GM12874 (cell line): ENCODE measurements around the gene KRTAP9-4.

Experiments used
- TF ChIP-seq, protein P1 (sequence below): IDR thresholded peaks from 2 replicates; pipeline ENCODE4 v1.5.1; 2011; ENCODE audit warnings: low read depth, mild to moderate bottlenecking, control low read depth, low read length, moderate library complexity; ENCODE audit not compliant: insufficient read depth

KRTAP9-4 gene

DNA sequence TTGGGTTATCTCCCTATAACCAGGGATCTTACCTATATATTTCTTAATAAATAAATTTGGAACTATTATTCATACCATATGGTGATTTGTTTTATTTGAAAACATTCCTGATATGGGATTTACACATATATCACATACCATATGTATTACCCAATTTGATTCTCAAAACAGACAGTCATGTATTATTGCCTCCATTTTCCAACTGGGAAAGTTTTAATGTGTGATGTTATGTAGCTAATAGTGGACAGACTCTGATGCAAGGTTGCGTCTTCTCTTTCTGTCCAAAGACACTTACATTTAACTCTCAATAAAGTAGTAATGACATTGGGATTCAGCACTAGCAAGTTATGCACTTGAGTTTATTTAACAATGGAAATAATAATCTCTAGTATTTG lies 6.8 kb downstream of the KRTAP9-4 start:
- TF ChIP-seq, protein P1, sequence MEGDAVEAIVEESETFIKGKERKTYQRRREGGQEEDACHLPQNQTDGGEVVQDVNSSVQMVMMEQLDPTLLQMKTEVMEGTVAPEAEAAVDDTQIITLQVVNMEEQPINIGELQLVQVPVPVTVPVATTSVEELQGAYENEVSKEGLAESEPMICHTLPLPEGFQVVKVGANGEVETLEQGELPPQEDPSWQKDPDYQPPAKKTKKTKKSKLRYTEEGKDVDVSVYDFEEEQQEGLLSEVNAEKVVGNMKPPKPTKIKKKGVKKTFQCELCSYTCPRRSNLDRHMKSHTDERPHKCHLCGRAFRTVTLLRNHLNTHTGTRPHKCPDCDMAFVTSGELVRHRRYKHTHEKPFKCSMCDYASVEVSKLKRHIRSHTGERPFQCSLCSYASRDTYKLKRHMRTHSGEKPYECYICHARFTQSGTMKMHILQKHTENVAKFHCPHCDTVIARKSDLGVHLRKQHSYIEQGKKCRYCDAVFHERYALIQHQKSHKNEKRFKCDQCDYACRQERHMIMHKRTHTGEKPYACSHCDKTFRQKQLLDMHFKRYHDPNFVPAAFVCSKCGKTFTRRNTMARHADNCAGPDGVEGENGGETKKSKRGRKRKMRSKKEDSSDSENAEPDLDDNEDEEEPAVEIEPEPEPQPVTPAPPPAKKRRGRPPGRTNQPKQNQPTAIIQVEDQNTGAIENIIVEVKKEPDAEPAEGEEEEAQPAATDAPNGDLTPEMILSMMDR, result no peak

DNA sequence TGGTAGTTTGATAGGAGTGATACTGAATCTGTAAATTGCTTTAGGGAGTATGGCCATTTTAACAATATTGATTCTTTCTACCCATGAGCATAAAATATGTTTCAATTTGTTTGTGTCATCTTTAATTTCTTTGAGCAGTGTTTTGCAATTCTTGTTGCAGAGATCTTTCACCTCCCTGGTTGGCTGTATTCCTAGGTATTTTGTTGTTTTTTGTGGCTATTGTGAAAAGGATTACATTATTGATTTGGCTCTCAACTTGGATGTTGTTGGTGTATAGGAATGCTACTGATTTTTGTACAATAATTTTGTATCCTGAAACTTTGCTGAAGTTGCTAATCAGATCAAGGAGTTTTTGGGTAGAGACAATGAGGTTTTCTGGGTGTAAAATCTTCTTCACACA lies 8.9 kb downstream of the KRTAP9-4 start:
- TF ChIP-seq, protein P1, result no peak

- TF ChIP-seq, protein P1, result no peak
Measured at GRCh38 chr17:41263212-41263611, 13.7 kb downstream of the KRTAP9-4 start.

DNA sequence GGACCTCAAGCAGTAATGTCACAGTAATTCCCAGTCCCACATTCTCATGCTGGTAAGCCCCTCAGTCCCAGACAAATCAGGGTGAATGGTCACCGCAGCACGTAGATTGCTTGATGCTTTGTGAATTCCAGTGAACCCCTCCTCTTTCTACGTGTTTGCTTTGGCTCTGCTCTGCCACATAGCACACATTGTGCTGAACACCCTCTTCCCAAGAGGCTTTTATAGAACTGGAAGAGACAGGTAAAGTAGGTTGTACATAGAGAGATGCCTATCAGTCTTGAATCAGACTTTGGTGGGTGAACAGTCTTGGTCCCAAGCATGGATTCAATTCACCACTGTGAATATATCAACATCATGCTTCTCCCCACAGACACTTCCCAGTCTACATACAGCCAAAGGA lies 15.1 kb downstream of the KRTAP9-4 start:
- TF ChIP-seq, protein P1, result no peak

DNA sequence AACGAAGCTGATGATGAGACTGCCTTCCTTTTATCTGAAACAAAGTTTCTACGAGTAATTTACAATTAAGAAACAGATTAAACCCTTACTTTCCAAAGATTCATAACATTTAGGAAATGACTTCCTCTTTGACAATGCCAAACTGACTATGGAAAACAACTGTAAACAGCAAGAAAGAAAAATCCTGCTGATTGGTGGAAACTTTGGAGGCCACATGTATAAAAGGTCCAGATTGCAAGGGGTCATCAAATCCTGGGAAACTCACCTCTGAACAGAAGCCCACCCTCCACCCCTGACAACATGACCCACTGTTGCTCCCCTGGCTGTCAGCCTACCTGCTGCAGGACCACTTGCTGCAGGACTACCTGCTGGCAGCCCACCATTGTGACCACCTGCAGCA lies 15.6 kb downstream of the KRTAP9-4 start, which contains the start of gene KRTAP9-6:
KRTAP9-6 (plus strand) TSS at position 301 of the 400 bp plus-strand sequence; CDS start at position 301, 0 bp downstream.
- TF ChIP-seq, protein P1, result no peak

GRCh38 chr17:41267711-41268110 lies 18.2 kb downstream of the KRTAP9-4 start:
- TF ChIP-seq, protein P1, result no peak

GRCh38 chr17:41271858-41272257 lies 22.4 kb downstream of the KRTAP9-4 start:
- TF ChIP-seq, protein P1, result no peak
